Uterus (tissue), 4 donors: Measurements from ENCODE around the gene ASB3. TPM values are rescaled to one million over a fixed set of nuclear protein-coding genes. Genes with fewer than 3 reads are reported as not detected.

Source experiments
- DNase-seq, 2 donors: peaks; one replicate each; pipeline ENCODE4 v3.0.0-alpha.2; 2019 to 2020
- H3K27ac ChIP-seq, 2 donors: fragments of 200-600 bp; sonication (generic); 1 replicate in 1 of 2; 2 replicates in 1 of 2; pipeline ENCODE4 v1.5.1; 2016 to 2018
- H3K27me3 ChIP-seq, 2 donors: fragments of 200-600 bp; sonication (generic); one replicate each; pipeline ENCODE4 v1.5.1; 2018 to 2019; ENCODE audit warnings: control low read depth in 1 of 2
- H3K36me3 ChIP-seq, 2 donors: fragments of 200-600 bp; sonication (generic); one replicate each; pipeline ENCODE4 v1.5.1; 2019; ENCODE audit warnings: control low read depth in 1 of 2
- H3K4me1 ChIP-seq, 2 donors: fragments of 200-600 bp; sonication (generic); one replicate each; pipeline ENCODE4 v1.5.1; 2018 to 2019; ENCODE audit warnings: control low read depth in 1 of 2
- H3K4me3 ChIP-seq, 2 donors: fragments of 200-600 bp; sonication (generic); 1 replicate in 1 of 2; 2 replicates in 1 of 2; pipeline ENCODE4 v1.5.1; 2018 to 2019; ENCODE audit warnings: mild to moderate bottlenecking in 1 of 2
- H3K9me3 ChIP-seq, 2 donors: fragments of 200-600 bp; sonication (generic); one replicate each; pipeline ENCODE4 v1.5.1; 2019; ENCODE audit warnings: control low read depth in 1 of 2
- CTCF ChIP-seq, 4 experiments: fragments of 200-600 bp in 2 of 4; fragments of 450-650 bp in 2 of 4; sonication (generic) in 2 of 4; IDR thresholded peaks; one replicate each; pipeline ENCODE4 v1.5.1; 2016 to 2019; ENCODE audit warnings: antibody characterized with exemption in 4 of 4, mild to moderate bottlenecking in 2 of 4, moderate library complexity in 1 of 4
- POLR2A ChIP-seq, 2 donors: fragments of 450-650 bp; IDR thresholded peaks; one replicate each; pipeline ENCODE4 v1.6.1; 2016; ENCODE audit warnings: antibody characterized with exemption in 2 of 2, mild to moderate bottlenecking in 1 of 2, moderate library complexity in 1 of 2
- intact Hi-C: fragments of 100-400 bp; cut with DNase I; formaldehyde crosslinking; loops from one replicate; pipeline ENCODE4 v1.15.1; 2023; ENCODE audit warnings: low total_unique reads
- total RNA-seq, 4 donors: library from RNA; depleted of rRNA in 3 of 4; stranded (reverse); fragments of >200 nt in 3 of 4; gene quantifications; one replicate each; pipeline versions ENCODE4 v1.1.0 to v1.2.4, GENCODE V29; 2014 to 2023
- donor health status: DM: yes; HTN: yes; CAD: no.

The ASB3 gene
- total RNA-seq, 4 donors from 2014 or later: 5.4 to 68.8 (median 16.8) TPM

- Histone ChIP-seq H3K27ac (no peak overlapping the region), H3K4me1 (no peaks in the 10 kb centered on the region), H3K9me3 (no peaks in the 10 kb centered on the region), H3K36me3 (no peaks in the 10 kb centered on the region), H3K27me3 (no peaks in the 10 kb centered on the region), H3K4me3 (no peak overlapping the region)
- no peak for DNase-seq
- TF ChIP-seq POLR2A (IDR thresholded peaks at IDR 0.05) (no peak), CTCF (IDR thresholded peaks at IDR 0.05) (no peak)
- intact Hi-C loops: no loop called here
Observed at GRCh38 chr2:53640466-53640865, 146.3 kb downstream of the ASB3 start.

GRCh38 chr2:53636596-53636995, 150.2 kb downstream of the ASB3 start:
- intact Hi-C loops: no loop called here
- H3K4me1 ChIP-seq: no peaks in the 10 kb centered on the region
- H3K27ac ChIP-seq: no peak overlapping the region
- H3K9me3 ChIP-seq: no peaks in the 10 kb centered on the region
- no peak for DNase-seq
- H3K4me3 ChIP-seq: no peak overlapping the region
- no peaks in the 10 kb centered on the region for H3K36me3 ChIP-seq
- H3K27me3 ChIP-seq: no peaks in the 10 kb centered on the region
- TF ChIP-seq CTCF (IDR thresholded peaks at IDR 0.05) (no peak), POLR2A (IDR thresholded peaks at IDR 0.05) (no peak)

- Histone ChIP-seq H3K4me1 (no peaks in the 10 kb centered on the region), H3K36me3 (no peaks in the 10 kb centered on the region), H3K9me3 (no peaks in the 10 kb centered on the region), H3K4me3 (no peak overlapping the region), H3K27me3 (no peaks in the 10 kb centered on the region), H3K27ac (no peak overlapping the region)
- no peak for TF ChIP-seq CTCF (IDR thresholded peaks at IDR 0.05)
- no peak for TF ChIP-seq POLR2A (IDR thresholded peaks at IDR 0.05)
- intact Hi-C loops: no loop called here
- DNase-seq: no peak
Observed at GRCh38 chr2:53636109-53636508, 150.6 kb downstream of the ASB3 start.

GRCh38 chr2:53635694-53636093, 151.1 kb downstream of the ASB3 start:
- TF ChIP-seq POLR2A (IDR thresholded peaks at IDR 0.05): no peak
- TF ChIP-seq CTCF (IDR thresholded peaks at IDR 0.05): no peak
- intact Hi-C loops: no loop called here
- Histone ChIP-seq H3K36me3 (no peaks in the 10 kb centered on the region), H3K27me3 (no peaks in the 10 kb centered on the region), H3K9me3 (no peaks in the 10 kb centered on the region), H3K4me1 (no peaks in the 10 kb centered on the region), H3K27ac (no peak overlapping the region), H3K4me3 (no peak overlapping the region)
- no peak for DNase-seq

- intact Hi-C loops: no loop called here
- no peak overlapping the region for H3K4me3 ChIP-seq
- TF ChIP-seq CTCF (IDR thresholded peaks at IDR 0.05) (no peak), POLR2A (IDR thresholded peaks at IDR 0.05) (no peak)
- no peaks in the 10 kb centered on the region for H3K9me3 ChIP-seq
- no peaks in the 10 kb centered on the region for H3K36me3 ChIP-seq
- DNase-seq: no peak
- no peaks in the 10 kb centered on the region for H3K4me1 ChIP-seq
- no peak overlapping the region for H3K27ac ChIP-seq
- no peaks in the 10 kb centered on the region for H3K27me3 ChIP-seq
Observed at GRCh38 chr2:53633441-53633840, 153.3 kb downstream of the ASB3 start.
